ENCODE data around the gene HPX.
A peak's percentile ranks its signal among the peaks of the same experiment; 100 is the strongest.

HPX gene

GRCh38 chr11:6440906-6441358 lies at the start of gene HPX:
TSS of gene HPX (minus strand) at chr11:6440987. CDS start at chr11:6440963, 24 bp downstream.
- DNase-seq, result no peak

GRCh38 chr11:6489306-6489705 lies 48.5 kb upstream of the HPX start:
- no peak for DNase-seq

GRCh38 chr11:6488821-6489220 lies 48.0 kb upstream of the HPX start:
- no peak for DNase-seq

- no peak for DNase-seq
Measured at GRCh38 chr11:6488342-6488741, 47.6 kb upstream of the HPX start.

- DNase-seq, result no peak
Measured at GRCh38 chr11:6486938-6487337, 46.2 kb upstream of the HPX start.

- DNase-seq, result no peak
Measured at GRCh38 chr11:6486256-6486655, 45.5 kb upstream of the HPX start.

GRCh38 chr11:6485661-6486060 lies 44.9 kb upstream of the HPX start:
- no peak for DNase-seq

GRCh38 chr11:6483015-6483414 lies 42.2 kb upstream of the HPX start:
- DNase-seq, result no peak

GRCh38 chr11:6482441-6482840 lies 41.7 kb upstream of the HPX start:
- DNase-seq, result no peak

- DNase-seq, result no peak
Measured at GRCh38 chr11:6481924-6482275, 41.1 kb upstream of the HPX start.

- peak; percentile 98 for DNase-seq
Measured at GRCh38 chr11:6481012-6481923, 40.5 kb upstream of the HPX start, which contains the start of the genes ARFIP2 and TIMM10B. TSS of gene ARFIP2 (minus strand) at chr11:6481331. CDS start at chr11:6480421, 910 bp downstream. TSS of gene TIMM10B (plus strand) at chr11:6481501. CDS start at chr11:6481517, 16 bp downstream.

GRCh38 chr11:6480299-6480914 lies 39.6 kb upstream of the HPX start:
- no peak for DNase-seq

- DNase-seq, result no peak
Measured at GRCh38 chr11:6476571-6476970, 35.8 kb upstream of the HPX start.

- DNase-seq, result no peak
Measured at GRCh38 chr11:6475936-6476335, 35.1 kb upstream of the HPX start.

- DNase-seq, result no peak
Measured at GRCh38 chr11:6474806-6475500, 34.2 kb upstream of the HPX start.

- no peak for DNase-seq
Measured at GRCh38 chr11:6474413-6474792, 33.6 kb upstream of the HPX start.

GRCh38 chr11:6473451-6474412 lies 32.9 kb upstream of the HPX start, which contains the start of gene TRIM3:
TSS of gene TRIM3 (minus strand) at chr11:6473941. CDS start at chr11:6465695, 8,246 bp downstream.
- DNase-seq, result peak; percentile 79

- DNase-seq, result no peak
Measured at GRCh38 chr11:6472934-6473333, 32.1 kb upstream of the HPX start.

GRCh38 chr11:6469599-6469998 lies 28.8 kb upstream of the HPX start:
- DNase-seq, result no peak

GRCh38 chr11:6468712-6469495 lies 28.1 kb upstream of the HPX start:
- DNase-seq, result no peak

- DNase-seq, result no peak
Measured at GRCh38 chr11:6459099-6459450, 18.3 kb upstream of the HPX start.

All from stimulated activated naive CD4-positive, alpha-beta T cell treated with Interleukin-2 at 50 U/mL for 16 hours (primary cell).